ENCODE data around the gene MRPL24.

Gene MRPL24

DNA sequence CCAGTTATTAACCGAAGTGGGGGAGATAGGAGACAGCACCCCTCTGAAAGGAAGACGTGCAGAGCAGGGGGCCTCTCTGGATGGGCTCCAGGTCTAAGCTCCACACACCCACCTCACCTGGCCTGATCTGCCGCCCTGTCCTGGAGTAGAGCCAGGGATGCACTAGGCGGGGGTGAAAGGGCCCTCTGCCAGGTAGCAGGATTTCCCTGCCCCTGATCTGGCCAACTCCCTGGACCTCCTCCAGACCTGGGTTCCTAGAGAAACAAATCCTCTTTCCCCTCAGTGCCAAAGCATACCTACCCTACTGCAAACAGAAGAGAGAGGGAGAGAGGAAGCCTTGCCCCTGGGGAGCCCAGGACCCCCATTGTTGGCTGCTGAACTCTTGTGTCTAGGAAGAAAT, 37.6 kb downstream of the MRPL24 start:
- peak overlapping the region; percentile 71 for H3K4me3 ChIP-seq (ENCODE audit: control insufficient read depth, low read depth, low read length)
- DNase-seq (ENCODE audit: low read depth): no peak
- TF ChIP-seq CTCF (IDR thresholded peaks at IDR 0.05; ENCODE audit: control insufficient read depth, insufficient read depth, low read depth, low read length, missing control alignments): no peak

DNA sequence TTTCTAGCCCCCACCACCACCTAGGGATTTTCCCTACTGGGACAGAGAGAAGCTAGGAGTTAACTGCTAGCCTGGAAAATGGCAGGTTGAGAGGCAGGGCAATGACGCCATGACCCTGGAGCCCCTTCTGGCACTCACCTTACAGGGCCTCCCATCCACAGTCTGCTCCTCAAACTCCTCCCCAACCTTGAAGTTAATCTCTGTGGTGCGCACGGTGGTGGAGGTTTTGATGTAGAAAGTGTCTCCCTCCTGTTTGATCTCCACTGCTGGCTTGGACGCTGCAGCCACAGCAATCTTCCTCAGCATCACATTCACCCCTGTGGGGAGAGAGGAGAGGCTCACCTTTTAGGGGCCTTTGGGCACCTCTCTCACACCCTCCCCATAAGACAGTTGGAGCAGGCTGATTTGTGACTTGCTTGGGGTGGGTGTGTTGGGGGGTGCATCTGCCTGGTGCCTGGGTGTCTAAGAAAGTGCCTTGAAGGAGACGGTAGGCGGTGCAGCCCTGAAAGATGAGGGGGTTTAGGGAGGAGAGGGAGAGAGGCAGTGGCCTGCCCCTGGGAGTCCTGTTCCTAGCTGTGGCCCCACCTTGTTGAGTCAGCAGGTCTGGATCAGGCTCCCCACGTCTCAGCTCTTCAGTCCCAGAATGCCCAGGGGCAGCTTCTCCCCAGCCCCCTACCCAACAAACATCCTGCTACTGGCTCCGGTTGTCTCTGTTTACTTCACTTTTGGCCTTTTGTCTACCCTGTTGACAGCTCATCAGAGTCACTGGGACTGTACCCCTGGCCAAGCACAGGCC, 40.0 kb downstream of the MRPL24 start:
- no peak for DNase-seq (ENCODE audit: low read depth)
- TF ChIP-seq CTCF (IDR thresholded peaks at IDR 0.05; ENCODE audit: control insufficient read depth, insufficient read depth, low read depth, low read length, missing control alignments): no peak
- no peak overlapping the region for H3K4me3 ChIP-seq (ENCODE audit: control insufficient read depth, low read depth, low read length)

- TF ChIP-seq CTCF (IDR thresholded peaks at IDR 0.05; ENCODE audit: control insufficient read depth, insufficient read depth, low read depth, low read length, missing control alignments): no peak
- no peak for DNase-seq (ENCODE audit: low read depth)
- no peak overlapping the region for H3K4me3 ChIP-seq (ENCODE audit: control insufficient read depth, low read depth, low read length)
Measured at GRCh38 chr1:156698995-156699394, 41.9 kb downstream of the MRPL24 start.

- no peak for DNase-seq (ENCODE audit: low read depth)
- H3K4me3 ChIP-seq (ENCODE audit: control insufficient read depth, low read depth, low read length): no peak overlapping the region
Measured at GRCh38 chr1:156697481-156697880, 43.4 kb downstream of the MRPL24 start.

GRCh38 chr1:156696755-156697154, 44.1 kb downstream of the MRPL24 start:
- no peak for DNase-seq (ENCODE audit: low read depth)
- no peak overlapping the region for H3K4me3 ChIP-seq (ENCODE audit: control insufficient read depth, low read depth, low read length)
- no peak for TF ChIP-seq CTCF (IDR thresholded peaks at IDR 0.05; ENCODE audit: control insufficient read depth, insufficient read depth, low read depth, low read length, missing control alignments)

More at GRCh38 chr1:156697481-156697880, 43.4 kb downstream of the MRPL24 start:
- TF ChIP-seq CTCF (IDR thresholded peaks at IDR 0.05; ENCODE audit: control insufficient read depth, insufficient read depth, low read depth, low read length, missing control alignments): no peak

GRCh38 chr1:156694690-156694962, 46.3 kb downstream of the MRPL24 start:
- DNase-seq (ENCODE audit: low read depth): no peak
- H3K4me3 ChIP-seq (ENCODE audit: control insufficient read depth, low read depth, low read length): no peak overlapping the region
- no peak for TF ChIP-seq CTCF (IDR thresholded peaks at IDR 0.05; ENCODE audit: control insufficient read depth, insufficient read depth, low read depth, low read length, missing control alignments)
